ENCODE data around the gene TARS1. TPM values are rescaled to one million over a fixed set of nuclear protein-coding genes. Genes with fewer than 3 reads are reported as not detected.

TARS1 gene
- total and polyA plus RNA-seq, 3 donors from 2014 or later = 36.7 to 51.1 (median 40.5) TPM

- Histone ChIP-seq H3K27me3 (no peaks in the 10 kb centered on the region), H3K4me1 (no peaks in the 10 kb centered on the region), H3K27ac (no peak overlapping the region), H3K9me3 (no peaks in the 10 kb centered on the region), H3K4me3 (no peak overlapping the region), H3K36me3 (ENCODE audit: low read depth, missing control alignments) (no peaks in the 10 kb centered on the region)
- no peak for TF ChIP-seq POLR2A (IDR thresholded peaks at IDR 0.05)
- TF ChIP-seq, protein P1, sequence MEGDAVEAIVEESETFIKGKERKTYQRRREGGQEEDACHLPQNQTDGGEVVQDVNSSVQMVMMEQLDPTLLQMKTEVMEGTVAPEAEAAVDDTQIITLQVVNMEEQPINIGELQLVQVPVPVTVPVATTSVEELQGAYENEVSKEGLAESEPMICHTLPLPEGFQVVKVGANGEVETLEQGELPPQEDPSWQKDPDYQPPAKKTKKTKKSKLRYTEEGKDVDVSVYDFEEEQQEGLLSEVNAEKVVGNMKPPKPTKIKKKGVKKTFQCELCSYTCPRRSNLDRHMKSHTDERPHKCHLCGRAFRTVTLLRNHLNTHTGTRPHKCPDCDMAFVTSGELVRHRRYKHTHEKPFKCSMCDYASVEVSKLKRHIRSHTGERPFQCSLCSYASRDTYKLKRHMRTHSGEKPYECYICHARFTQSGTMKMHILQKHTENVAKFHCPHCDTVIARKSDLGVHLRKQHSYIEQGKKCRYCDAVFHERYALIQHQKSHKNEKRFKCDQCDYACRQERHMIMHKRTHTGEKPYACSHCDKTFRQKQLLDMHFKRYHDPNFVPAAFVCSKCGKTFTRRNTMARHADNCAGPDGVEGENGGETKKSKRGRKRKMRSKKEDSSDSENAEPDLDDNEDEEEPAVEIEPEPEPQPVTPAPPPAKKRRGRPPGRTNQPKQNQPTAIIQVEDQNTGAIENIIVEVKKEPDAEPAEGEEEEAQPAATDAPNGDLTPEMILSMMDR (IDR thresholded peaks at IDR 0.05) = no peak
- no peak for DNase-seq
- WGBS, 2 donors = 95 to 100% methylated on average over 2 of the region's 2 CpGs
- intact Hi-C loops (cut with DNase I; ENCODE audit: low total_unique reads) = no loop called here
Measured at GRCh38 chr5:33460210-33460609, 19.4 kb downstream of the TARS1 start.

GRCh38 chr5:33462456-33462855 is 21.7 kb downstream of the TARS1 start:
- TF ChIP-seq, protein P1 (IDR thresholded peaks at IDR 0.05) = no peak
- TF ChIP-seq POLR2A (IDR thresholded peaks at IDR 0.05) = no peak
- Histone ChIP-seq H3K4me3 (no peak overlapping the region), H3K36me3 (ENCODE audit: low read depth, missing control alignments) (no peaks in the 10 kb centered on the region), H3K4me1 (no peaks in the 10 kb centered on the region), H3K27me3 (no peaks in the 10 kb centered on the region), H3K27ac (no peak overlapping the region), H3K9me3 (no peaks in the 10 kb centered on the region)
- no peak for DNase-seq
- intact Hi-C loops (cut with DNase I; ENCODE audit: low total_unique reads) = no loop called here
- 80 to 88% methylated on average over 3 of the region's 3 CpGs for WGBS, 2 donors

GRCh38 chr5:33465120-33465519 is 24.4 kb downstream of the TARS1 start:
- Histone ChIP-seq H3K27ac (no peak overlapping the region), H3K27me3 (no peaks in the 10 kb centered on the region), H3K9me3 (no peaks in the 10 kb centered on the region), H3K36me3 (ENCODE audit: low read depth, missing control alignments) (no peaks in the 10 kb centered on the region), H3K4me3 (no peak overlapping the region), H3K4me1 (no peaks in the 10 kb centered on the region)
- WGBS, 2 donors = 86 to 99% methylated on average over 3 of the region's 3 CpGs
- intact Hi-C loops (cut with DNase I; ENCODE audit: low total_unique reads) = no loop called here
- TF ChIP-seq, protein P1 (IDR thresholded peaks at IDR 0.05) = no peak
- no peak for TF ChIP-seq POLR2A (IDR thresholded peaks at IDR 0.05)
- no peak for DNase-seq

- Histone ChIP-seq H3K4me1 (no peaks in the 10 kb centered on the region), H3K27me3 (no peaks in the 10 kb centered on the region), H3K9me3 (no peaks in the 10 kb centered on the region), H3K4me3 (no peak overlapping the region), H3K27ac (no peak overlapping the region), H3K36me3 (ENCODE audit: low read depth, missing control alignments) (no peaks in the 10 kb centered on the region)
- TF ChIP-seq POLR2A (IDR thresholded peaks at IDR 0.05) = no peak
- TF ChIP-seq, protein P1 (IDR thresholded peaks at IDR 0.05) = no peak
- intact Hi-C loops (cut with DNase I; ENCODE audit: low total_unique reads) = no loop called here
- DNase-seq = no peak
- WGBS, 2 donors = 89 to 90% methylated on average over 9 of the region's 9 CpGs
Measured at GRCh38 chr5:33468775-33469435, 28.1 kb downstream of the TARS1 start.

GRCh38 chr5:33470544-33470943 is 29.8 kb downstream of the TARS1 start:
- TF ChIP-seq, protein P1 (IDR thresholded peaks at IDR 0.05) = peak in 1 of 3 experiments; percentile 48
- no peak for TF ChIP-seq POLR2A (IDR thresholded peaks at IDR 0.05)
- intact Hi-C loops (cut with DNase I; ENCODE audit: low total_unique reads) = no loop called here
- Histone ChIP-seq H3K4me3 (no peak overlapping the region), H3K27ac (no peak overlapping the region), H3K4me1 (no peaks in the 10 kb centered on the region), H3K27me3 (no peaks in the 10 kb centered on the region), H3K36me3 (ENCODE audit: low read depth, missing control alignments) (no peaks in the 10 kb centered on the region), H3K9me3 (no peaks in the 10 kb centered on the region)
- peak; percentile 16 for DNase-seq
- 52 to 64% methylated on average over 3 of the region's 3 CpGs for WGBS, 2 donors
